Activated gamma-delta T cell treated with Interleukin-2 at 50 U/mL for 16 hours (primary cell): ENCODE measurements around the gene SPIN3.
"Not testable (repeated sequence)": the region's sequence is repeated elsewhere in the genome, so short reads cannot be mapped to it uniquely, and the experiment has no call there.

Experiments used
- DNase-seq: peaks from one replicate; pipeline ENCODE4 v3.0.0-alpha.2; 2020

SPIN3 gene

GRCh38 chrX:56995271-56995994 lies at the start of gene SPIN3:
Gene SPIN3, minus strand, starts transcription at chrX:56995541. Its CDS starts 594 bp downstream, at chrX:56994947.
- DNase-seq: peak; percentile 50

- DNase-seq: no peak
These were observed 48.9 kb upstream of the SPIN3 start for GRCh38 chrX:57044245-57044644.

- not testable (repeated sequence) for DNase-seq
These were observed 41.9 kb upstream of the SPIN3 start for GRCh38 chrX:57037265-57037664.

- no peak for DNase-seq
These were observed 718 bp downstream of the SPIN3 start for GRCh38 chrX:56994375-56995270.

GRCh38 chrX:56987741-56988140 lies 7.6 kb downstream of the SPIN3 start:
- no peak for DNase-seq

GRCh38 chrX:56986138-56986537 lies 9.2 kb downstream of the SPIN3 start:
- no peak for DNase-seq

GRCh38 chrX:56978172-56978571 lies 17.2 kb downstream of the SPIN3 start:
- peak; percentile 44 for DNase-seq

- no peak for DNase-seq
These were observed 19.7 kb downstream of the SPIN3 start for GRCh38 chrX:56975611-56976010.

GRCh38 chrX:56974408-56974807 lies 20.9 kb downstream of the SPIN3 start:
- DNase-seq: no peak

GRCh38 chrX:56969559-56969958 lies 25.8 kb downstream of the SPIN3 start:
- no peak for DNase-seq

- DNase-seq: no peak
These were observed 26.4 kb downstream of the SPIN3 start for GRCh38 chrX:56968980-56969379.

- DNase-seq: no peak
These were observed 32.0 kb downstream of the SPIN3 start for GRCh38 chrX:56963377-56963776.

- DNase-seq: no peak
These were observed 47.6 kb downstream of the SPIN3 start for GRCh38 chrX:56947699-56948098.

GRCh38 chrX:56946201-56946600 lies 49.1 kb downstream of the SPIN3 start:
- not testable (repeated sequence) for DNase-seq

- DNase-seq: not testable (repeated sequence)
These were observed 50.1 kb downstream of the SPIN3 start for GRCh38 chrX:56945226-56945625.

- DNase-seq: no peak
These were observed 52.1 kb downstream of the SPIN3 start for GRCh38 chrX:56943264-56943663.
